ENCODE results near the gene AEN.

Gene AEN

GRCh38 chr15:88664151-88664778 is 43.1 kb downstream of the AEN start:
- DNase-seq (ENCODE audit: low read depth in 2 of 2), result no peak

DNA sequence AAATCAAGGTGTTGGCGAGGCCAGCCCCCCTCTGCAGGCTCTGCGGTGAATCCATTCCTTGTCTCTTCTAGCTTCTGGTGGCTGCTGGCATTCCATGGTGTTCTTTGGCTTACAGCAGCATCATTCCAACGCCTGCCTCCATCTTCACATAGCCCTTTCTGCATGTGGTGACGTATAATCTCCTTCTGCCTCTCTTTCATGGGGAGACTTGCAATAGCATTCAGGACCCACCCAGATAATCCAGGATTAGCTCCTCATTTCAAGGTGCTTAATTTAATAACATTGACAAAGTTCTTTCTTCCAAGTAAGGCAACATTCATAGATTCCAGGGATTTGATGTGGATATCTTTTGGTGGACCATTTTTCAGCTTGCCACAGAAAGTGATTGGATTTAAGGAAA is 53.5 kb downstream of the AEN start:
- DNase-seq (ENCODE audit: low read depth in 2 of 2), result no peak

- DNase-seq (ENCODE audit: low read depth in 2 of 2), result no peak
Observed at GRCh38 chr15:88678755-88679154, 57.6 kb downstream of the AEN start.

DNA sequence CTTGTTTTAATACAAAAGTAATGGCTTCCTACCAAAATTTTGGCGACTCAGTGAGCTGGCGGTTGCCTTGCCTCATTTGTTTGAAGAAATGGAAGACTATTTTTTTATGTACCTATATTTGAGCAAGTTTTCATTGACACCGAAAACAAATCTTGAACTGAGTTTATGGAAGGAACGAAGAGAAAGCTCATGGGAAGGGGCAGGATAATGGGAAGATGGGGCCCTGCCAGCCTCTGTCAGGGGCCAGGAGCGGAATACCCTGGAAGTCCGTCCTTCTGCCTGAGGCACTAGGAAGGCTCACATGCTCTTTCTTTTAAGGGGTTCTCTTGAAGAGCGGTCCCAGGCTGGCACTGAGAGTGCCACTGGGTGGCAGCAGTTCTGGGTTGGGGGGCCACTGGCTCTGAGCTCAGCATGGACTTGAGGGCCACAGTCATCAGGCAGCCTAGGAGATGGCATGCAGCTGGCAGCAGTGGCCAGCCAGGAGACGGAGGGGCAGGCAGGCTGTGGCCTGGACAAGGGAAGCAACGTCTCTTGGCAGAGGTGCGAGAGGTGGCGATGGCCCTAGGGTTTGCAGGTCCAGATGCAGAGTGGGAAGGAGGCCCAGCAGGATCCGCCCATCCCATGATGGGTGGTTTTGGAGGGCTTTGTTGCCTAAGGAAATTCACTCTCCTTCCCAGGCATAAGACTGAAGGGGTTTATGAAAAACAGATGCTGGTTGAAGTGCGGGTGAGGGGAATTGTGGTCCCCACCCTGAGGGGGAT is 59.3 kb downstream of the AEN start:
- no peak for DNase-seq (ENCODE audit: low read depth in 2 of 2)

- no peak for DNase-seq (ENCODE audit: low read depth in 2 of 2)
Observed at GRCh38 chr15:88681610-88682221, 60.6 kb downstream of the AEN start.

All from activated CD4-positive, alpha-beta T cell treated with anti-CD3 and anti-CD28 coated beads for 24 hours (primary cell).